Endodermal cell (in vitro differentiated cells): Measurements from ENCODE around the gene NACC1. TPM values are rescaled to one million over a fixed set of nuclear protein-coding genes. Genes with fewer than 3 reads are reported as not detected.

ENCODE experiments used
- DNase-seq: peaks from one replicate; pipeline ENCODE4 v3.0.0-alpha.2; 2017
- H3K27ac ChIP-seq: 2 replicates; pipeline ENCODE4 v1.5.1; 2013; ENCODE audit warnings: mild to moderate bottlenecking, low read depth, low read length, moderate library complexity
- H3K27me3 ChIP-seq: 2 replicates; pipeline ENCODE4 v1.6.1; 2013; ENCODE audit warnings: mild to moderate bottlenecking, low read length, moderate library complexity; ENCODE audit not compliant: insufficient read depth, control insufficient read depth, poor library complexity, severe bottlenecking
- H3K36me3 ChIP-seq: 2 replicates; pipeline ENCODE4 v1.7.0; 2013; ENCODE audit warnings: mild to moderate bottlenecking, low read length, moderate library complexity; ENCODE audit not compliant: control insufficient read depth, insufficient read depth
- H3K4me1 ChIP-seq: one replicate; pipeline ENCODE4 v1.7.0; 2013; ENCODE audit warnings: low read length; ENCODE audit not compliant: control insufficient read depth, insufficient read depth
- H3K4me3 ChIP-seq: 2 replicates; pipeline ENCODE4 v1.5.1; 2013; ENCODE audit warnings: mild to moderate bottlenecking, low read length, moderate library complexity
- H3K9ac ChIP-seq: 2 replicates; pipeline ENCODE4 v1.6.1; 2013; ENCODE audit warnings: mild to moderate bottlenecking, low read length, moderate library complexity; ENCODE audit not compliant: poor library complexity, severe bottlenecking; ENCODE audit errors: extremely low read depth
- H3K9me3 ChIP-seq: 2 replicates; pipeline ENCODE4 v1.6.1; 2013; ENCODE audit warnings: mild to moderate bottlenecking, low read length, moderate library complexity; ENCODE audit not compliant: control insufficient read depth
- H3K27ac Mint-ChIP-seq: 2 replicates; pipeline ENCODE4 v1.8.0; 2020; ENCODE audit warnings: mixed read lengths
- H3K27me3 Mint-ChIP-seq: 2 replicates; pipeline ENCODE4 v1.8.0; 2021; ENCODE audit warnings: mild to moderate bottlenecking, mixed read lengths; ENCODE audit not compliant: insufficient read depth
- H3K36me3 Mint-ChIP-seq: 2 replicates; pipeline ENCODE4 v1.8.0; 2020; ENCODE audit warnings: low read depth, mixed read lengths
- H3K4me1 Mint-ChIP-seq: 2 replicates; pipeline ENCODE4 v1.8.0; 2020; ENCODE audit warnings: mixed read lengths
- H3K4me3 Mint-ChIP-seq: 2 replicates; pipeline ENCODE4 v1.8.0; 2020; ENCODE audit warnings: mild to moderate bottlenecking, moderate library complexity, mixed read lengths
- H3K9me3 Mint-ChIP-seq: 2 replicates; pipeline ENCODE4 v1.8.0; 2020; ENCODE audit warnings: mild to moderate bottlenecking, mixed read lengths
- CTCF ChIP-seq: fragments of 200-600 bp; sonication (generic); conservative IDR thresholded peaks from 2 replicates; pipeline ENCODE4 v1.5.0; 2021; ENCODE audit warnings: antibody characterized with exemption, mild to moderate bottlenecking
- WGBS, 2 experiments: methylation state at CpG; one replicate each; pipeline versions ENCODE4 v1.1.5 to v1.1.7; 2013; ENCODE audit warnings: missing lambda C conversion rate in 2 of 2, mixed read lengths in 1 of 2; ENCODE audit not compliant: insufficient coverage in 1 of 2, insufficient read length in 1 of 2; 5-methylcytosine and 5-hydroxymethylcytosine counted together
- long read RNA-seq, 4 experiments: library from polyadenylated mRNA in 2 of 4; library from RNA in 1 of 4; library from capped mRNA in 1 of 4; stranded (forward) in 3 of 4; unstranded in 1 of 4; transcript quantifications; one replicate each; pipeline ENCODE4 v2.0.0, GENCODE V29; 2020 to 2021; ENCODE audit warnings: inconsistent platforms in 1 of 4
- polyA plus RNA-seq, 2 experiments: library from polyadenylated mRNA; stranded (reverse); fragments of 50-300 nt; gene quantifications; one replicate each; pipeline ENCODE4 v1.2.3, GENCODE V29; 2013
- total RNA-seq, 2 donors: library from RNA; stranded (reverse); fragmentation: NEBNext Ultra II Directional in 1 of 2; extraction: Animal tissue kit (Norgen Biotek cat#: 25700) in 1 of 2; gene quantifications; 2 replicates in 1 of 2; 3 replicates in 1 of 2; pipeline ENCODE4 v1.2.1, GENCODE V29; 2021

The NACC1 gene
- total RNA-seq = 100 to 1,000 TPM; 164 to 172 TPM
- polyA plus RNA-seq (2013, experiment 1 of 2) = 61.1 TPM
- 53.8 TPM for polyA plus RNA-seq (2013, experiment 2 of 2)
- long read RNA-seq, experiment 1, full-length matches to known transcripts = 1 of 40 reads
- long read RNA-seq, experiment 1, partial matches to known transcripts = 2 of 40 reads
- long read RNA-seq, experiment 1, other reads (novel, unspliced or antisense) = 37 of 40 reads
- long read RNA-seq, experiment 2, full-length matches to known transcripts = 29 of 51 reads
- long read RNA-seq, experiment 2, partial matches to known transcripts = 7 of 51 reads
- long read RNA-seq, experiment 2, other reads (novel, unspliced or antisense) = 15 of 51 reads
- long read RNA-seq, experiment 3, partial matches to known transcripts = 0 of 2 reads
- long read RNA-seq, experiment 3, other reads (novel, unspliced or antisense) = 2 of 2 reads
- long read RNA-seq, experiment 4, partial matches to known transcripts = 0 of 1 reads
- long read RNA-seq, experiment 4, other reads (novel, unspliced or antisense) = 1 of 1 reads

DNA sequence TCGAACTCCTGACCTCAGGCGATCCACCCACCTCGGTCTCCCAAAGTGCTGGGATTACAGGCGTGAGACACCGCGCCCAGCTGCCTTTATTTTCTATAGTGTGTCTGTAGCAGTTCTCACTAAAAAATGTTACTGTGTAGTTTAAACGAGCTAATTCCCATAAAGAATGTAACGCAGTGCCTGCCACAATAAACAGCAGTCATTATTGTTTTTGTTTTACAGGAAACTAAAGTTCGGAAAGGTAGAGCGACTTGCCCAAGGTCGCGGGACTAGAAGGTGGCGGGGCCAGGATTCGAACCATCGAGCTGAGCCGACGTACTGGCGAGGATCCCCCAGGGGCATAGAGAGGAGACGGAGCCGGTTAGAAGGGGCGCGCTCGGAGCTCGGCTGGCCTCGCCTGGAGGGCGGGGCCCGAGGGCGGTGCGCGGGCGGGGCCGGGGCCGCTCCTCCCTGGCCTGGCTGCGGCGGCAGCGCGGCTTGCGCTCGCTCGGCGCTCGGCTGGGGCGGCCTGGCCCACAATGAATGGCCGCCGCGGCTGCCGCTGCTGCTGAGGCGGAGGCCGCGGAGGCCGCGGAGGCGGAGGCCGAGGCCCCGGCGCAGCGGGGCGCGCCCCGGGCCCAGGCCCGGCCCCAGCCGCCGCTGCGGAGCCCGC, at the start of gene NACC1:
Gene NACC1 (plus strand): TSS at position 493 of the 652 bp plus-strand sequence. CDS start 16,944 bp downstream, outside the sequence.
- peak within 1 kb of the TSS; percentile 78 for H3K27ac ChIP-seq
- Mint-ChIP-seq H3K4me1 (peaks cover 49% of the 10 kb centered on the region), H3K9me3 (no peaks in the 10 kb centered on the region), H3K27me3 (no peaks in the 10 kb centered on the region), H3K4me3 (peak within 1 kb of the TSS; percentile 96), H3K27ac (peak within 1 kb of the TSS; percentile 99), H3K36me3 (peaks cover 23% of the 10 kb centered on the region)
- DNase-seq = peak; percentile 95
- peak within 1 kb of the TSS; percentile 96 for H3K4me3 ChIP-seq
- 8 to 15% methylated on average over 26 to 65 of the region's 65 CpGs for WGBS, 2 experiments
- H3K9me3 ChIP-seq = no peaks in the 10 kb centered on the region
- H3K27me3 ChIP-seq = no peaks in the 10 kb centered on the region
- peaks cover 39% of the 10 kb centered on the region for H3K36me3 ChIP-seq
- H3K9ac ChIP-seq = peak within 1 kb of the TSS; percentile 84
- peaks cover 21% of the 10 kb centered on the region for H3K4me1 ChIP-seq
- TF ChIP-seq CTCF = no peak

DNA sequence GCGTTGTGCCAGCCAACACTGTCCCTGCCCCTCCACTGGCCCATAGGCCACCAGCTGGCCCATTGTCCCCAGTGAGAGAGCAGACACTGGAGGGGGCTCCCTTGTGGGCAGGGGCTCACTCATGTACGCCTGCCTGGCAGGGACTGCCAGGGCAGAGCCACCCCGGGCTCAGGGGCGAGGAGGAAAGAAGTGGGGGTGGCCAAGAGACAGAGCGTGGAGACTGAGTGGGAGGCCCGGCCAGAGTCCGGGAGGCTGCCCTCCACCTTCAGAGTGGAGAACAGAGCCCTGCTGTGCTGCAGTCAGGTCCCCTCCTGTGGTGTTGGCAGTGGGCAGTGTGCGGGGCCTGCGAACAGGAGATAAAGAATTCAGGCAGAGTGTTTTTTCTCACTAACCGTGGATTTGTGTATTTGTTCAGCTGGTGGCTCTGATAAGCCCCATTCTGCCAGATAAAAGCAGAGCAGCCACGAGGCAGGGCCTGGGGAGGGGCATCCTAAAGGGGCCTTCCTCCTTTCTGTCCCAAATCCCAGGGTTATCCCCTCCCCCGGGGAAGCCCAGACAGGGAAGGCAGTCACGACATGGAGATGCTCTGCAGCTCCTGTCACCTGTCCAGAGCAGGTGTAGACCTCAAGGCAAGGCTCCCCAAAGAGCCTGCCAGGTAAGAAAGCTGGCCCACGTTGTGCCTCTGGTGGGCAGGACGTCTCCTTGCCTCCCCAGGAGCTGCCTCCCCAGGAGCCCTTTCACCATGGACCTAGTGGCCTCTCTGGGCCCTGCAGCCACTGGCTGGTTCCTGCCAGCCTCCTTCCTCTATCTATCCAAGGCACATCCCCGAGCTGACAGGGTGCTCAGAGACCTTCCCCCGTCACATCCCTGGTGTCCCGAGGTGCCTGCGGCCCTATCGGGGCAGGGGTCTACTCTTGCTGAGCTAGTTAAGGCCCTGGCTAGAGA, 48.4 kb upstream of the NACC1 start:
- Mint-ChIP-seq H3K4me1 (peaks cover 21% of the 10 kb centered on the region), H3K36me3 (no peaks in the 10 kb centered on the region), H3K27me3 (peaks cover 46% of the 10 kb centered on the region), H3K27ac (no peak overlapping the region), H3K9me3 (no peaks in the 10 kb centered on the region), H3K4me3 (no peak overlapping the region)
- no peak overlapping the region for H3K9ac ChIP-seq
- H3K36me3 ChIP-seq = no peaks in the 10 kb centered on the region
- peaks cover 10% of the 10 kb centered on the region for H3K4me1 ChIP-seq
- WGBS, 2 experiments = 68 to 74% methylated on average over 17 to 20 of the region's 20 CpGs
- H3K9me3 ChIP-seq = no peaks in the 10 kb centered on the region
- TF ChIP-seq CTCF = peak; percentile 51
- H3K27me3 ChIP-seq = peaks cover 3% of the 10 kb centered on the region
- H3K4me3 ChIP-seq = no peak overlapping the region
- peak; percentile 61 for DNase-seq
- H3K27ac ChIP-seq = no peak overlapping the region
